Breast epithelium (tissue), 3 donors: Measurements from ENCODE around the gene IDS.

Source experiments
- POLR2A ChIP-seq: fragments of 450-650 bp; IDR thresholded peaks from one replicate; pipeline ENCODE4 v1.6.1; 2016; ENCODE audit warnings: antibody characterized with exemption, mild to moderate bottlenecking, moderate library complexity
- TF ChIP-seq, protein P1 (sequence below), 3 donors: fragments of 450-650 bp; IDR thresholded peaks; one replicate each; pipeline ENCODE4 v1.5.1; 2016 to 2017; ENCODE audit warnings: antibody characterized with exemption in 3 of 3, mild to moderate bottlenecking in 3 of 3, moderate library complexity in 3 of 3

GRCh38 chrX:149508467-149508866, 3.4 kb upstream of the IDS start:
- TF ChIP-seq, protein P1, sequence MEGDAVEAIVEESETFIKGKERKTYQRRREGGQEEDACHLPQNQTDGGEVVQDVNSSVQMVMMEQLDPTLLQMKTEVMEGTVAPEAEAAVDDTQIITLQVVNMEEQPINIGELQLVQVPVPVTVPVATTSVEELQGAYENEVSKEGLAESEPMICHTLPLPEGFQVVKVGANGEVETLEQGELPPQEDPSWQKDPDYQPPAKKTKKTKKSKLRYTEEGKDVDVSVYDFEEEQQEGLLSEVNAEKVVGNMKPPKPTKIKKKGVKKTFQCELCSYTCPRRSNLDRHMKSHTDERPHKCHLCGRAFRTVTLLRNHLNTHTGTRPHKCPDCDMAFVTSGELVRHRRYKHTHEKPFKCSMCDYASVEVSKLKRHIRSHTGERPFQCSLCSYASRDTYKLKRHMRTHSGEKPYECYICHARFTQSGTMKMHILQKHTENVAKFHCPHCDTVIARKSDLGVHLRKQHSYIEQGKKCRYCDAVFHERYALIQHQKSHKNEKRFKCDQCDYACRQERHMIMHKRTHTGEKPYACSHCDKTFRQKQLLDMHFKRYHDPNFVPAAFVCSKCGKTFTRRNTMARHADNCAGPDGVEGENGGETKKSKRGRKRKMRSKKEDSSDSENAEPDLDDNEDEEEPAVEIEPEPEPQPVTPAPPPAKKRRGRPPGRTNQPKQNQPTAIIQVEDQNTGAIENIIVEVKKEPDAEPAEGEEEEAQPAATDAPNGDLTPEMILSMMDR (IDR thresholded peaks at IDR 0.05) = no peak
- no peak for TF ChIP-seq POLR2A
